Small intestine (tissue), 7 donors: ENCODE results near the gene TXNDC5. TPM values are rescaled to one million over a fixed set of nuclear protein-coding genes. Genes with fewer than 3 reads are reported as not detected.

Experiments used
- DNase-seq, 2 donors: peaks; one replicate each; pipeline versions ENCODE4 v3.0.0 to v3.0.0-alpha.2; 2013
- FAIRE-seq: peaks from 2 replicates; lab custom pipeline; 2012; peaks lifted over from hg19 to GRCh38; lab: Jason Lieb, UNC
- H3K27ac ChIP-seq, 3 donors: one replicate each; pipeline ENCODE4 v1.5.1; 2013; ENCODE audit warnings: low read length in 2 of 3, mild to moderate bottlenecking in 2 of 3, control low read depth in 1 of 3, inconsistent platforms in 1 of 3, low read depth in 1 of 3, moderate library complexity in 1 of 3
- H3K27me3 ChIP-seq, 3 donors: one replicate each; pipeline ENCODE4 v1.6.1; 2013; ENCODE audit warnings: low read length in 3 of 3, inconsistent platforms in 1 of 3; ENCODE audit not compliant: control insufficient read depth in 3 of 3, insufficient read depth in 3 of 3
- H3K36me3 ChIP-seq, 3 donors: one replicate each; pipeline ENCODE4 v1.6.1; 2013; ENCODE audit warnings: low read length in 3 of 3, inconsistent platforms in 1 of 3, low read depth in 1 of 3, mild to moderate bottlenecking in 1 of 3, moderate library complexity in 1 of 3; ENCODE audit not compliant: control insufficient read depth in 3 of 3, insufficient read depth in 2 of 3
- H3K4me1 ChIP-seq, 3 donors: one replicate each; pipeline ENCODE4 v1.6.1; 2013; ENCODE audit warnings: low read length in 2 of 3, inconsistent platforms in 1 of 3, low read depth in 1 of 3, mild to moderate bottlenecking in 1 of 3, moderate library complexity in 1 of 3; ENCODE audit not compliant: control insufficient read depth in 3 of 3, insufficient read depth in 2 of 3
- H3K4me3 ChIP-seq, 3 donors: one replicate each; pipeline ENCODE4 v1.5.1; 2013; ENCODE audit warnings: low read length in 3 of 3, control low read depth in 1 of 3, inconsistent platforms in 1 of 3, low read depth in 1 of 3, mild to moderate bottlenecking in 1 of 3, moderate library complexity in 1 of 3
- H3K9me3 ChIP-seq, 2 donors: one replicate each; pipeline ENCODE4 v1.6.1; 2013; ENCODE audit warnings: low read depth in 1 of 2, low read length in 1 of 2; ENCODE audit not compliant: control insufficient read depth in 2 of 2, insufficient read depth in 1 of 2
- WGBS, 3 donors: extraction: QIAGEN DNeasy Blood & Tissue Kit; methylation state at CpG; one replicate each; pipeline ENCODE4 v1.1.7; 2013; 5-methylcytosine and 5-hydroxymethylcytosine counted together
- polyA plus RNA-seq, 4 donors: library from polyadenylated mRNA; stranded (reverse) in 3 of 4; unstranded in 1 of 4; fragments of 200-250 nt in 3 of 4; fragments of 120-200 nt in 1 of 4; gene quantifications; one replicate each; pipeline versions ENCODE4 v1.2.1 to v1.2.3, GENCODE V29; 2013
- donor health status: healthy with polysubstance abuse.
- donor health status: control.
- donor health status: control.
- donor health status: Bipolar disorder and iron deficiency.
- donor health status: healthy.

TXNDC5 gene
- polyA plus RNA-seq, 4 donors: 19.5 to 99.8 (median 85.3) TPM

DNA sequence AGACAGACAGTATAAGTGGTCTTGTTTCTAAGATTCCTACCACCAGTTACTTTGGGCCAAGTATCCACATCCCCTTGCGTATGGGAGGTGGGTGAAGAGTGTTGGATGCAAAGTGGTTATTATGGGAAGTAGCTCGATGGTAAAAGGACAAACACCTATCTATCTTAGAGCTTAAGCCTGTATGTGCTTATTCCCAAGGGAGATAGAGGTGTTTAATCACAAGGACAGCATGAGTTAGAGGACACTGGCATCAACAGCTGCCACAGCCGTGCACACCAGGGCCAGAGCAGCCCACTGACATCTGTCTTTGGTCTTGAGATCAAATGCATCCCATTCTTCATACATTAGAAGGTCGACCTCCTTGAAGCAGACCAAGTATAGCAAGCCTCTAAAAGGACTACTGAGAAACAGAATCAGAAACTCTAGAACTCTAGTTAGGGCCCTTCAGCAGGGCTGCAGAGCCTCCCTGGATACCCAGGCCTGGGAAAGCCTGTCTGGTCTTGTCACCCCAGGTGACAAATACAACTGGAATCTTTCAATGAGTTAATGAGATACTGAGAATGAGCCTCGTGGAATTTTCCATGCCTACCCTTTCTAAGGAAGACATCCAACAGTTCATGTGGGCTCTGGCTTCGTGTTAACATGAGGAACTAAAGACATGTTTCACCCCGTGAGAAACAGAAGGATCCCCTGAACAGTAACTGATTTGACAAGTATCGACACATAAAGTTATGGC is 28.7 kb downstream of the TXNDC5 start:
- no peak for DNase-seq
- 87 to 90% (median 90%) methylated on average over 8 of the region's 8 CpGs for WGBS, 3 donors
- FAIRE-seq: no peak
- Histone ChIP-seq H3K27ac (no peak overlapping the region), H3K4me1 (no peaks in the 10 kb centered on the region), H3K4me3 (no peak overlapping the region), H3K36me3 (peaks cover 15 to 44% (median 23%) of the 10 kb centered on the region in 3 donors), H3K9me3 (no peaks in the 10 kb centered on the region), H3K27me3 (no peaks in the 10 kb centered on the region)

DNA sequence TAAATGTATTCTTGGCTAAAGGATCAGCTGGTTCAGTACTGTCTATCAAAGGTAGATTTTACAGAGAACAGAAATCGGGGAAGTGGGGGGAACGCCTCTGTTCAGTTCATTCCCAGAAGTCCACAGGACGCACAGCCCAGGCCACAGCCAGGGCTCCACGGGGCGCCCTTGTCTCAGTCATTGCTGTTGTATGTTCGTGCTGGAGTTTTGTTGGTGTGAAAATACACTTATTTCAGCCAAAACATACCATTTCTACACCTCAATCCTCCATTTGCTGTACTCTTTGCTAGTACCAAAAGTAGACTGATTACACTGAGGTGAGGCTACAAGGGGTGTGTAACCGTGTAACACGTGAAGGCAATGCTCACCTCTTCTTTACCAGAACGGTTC is 29.9 kb downstream of the TXNDC5 start:
- H3K36me3 ChIP-seq: peaks cover 11 to 36% (median 17%) of the 10 kb centered on the region in 3 donors
- H3K4me1 ChIP-seq: no peaks in the 10 kb centered on the region
- H3K9me3 ChIP-seq: no peaks in the 10 kb centered on the region
- WGBS, 3 donors: 92 to 93% (median 93%) methylated on average over 9 of the region's 9 CpGs
- DNase-seq (no peak), FAIRE-seq (no peak)
- H3K4me3 ChIP-seq: no peak overlapping the region
- no peak overlapping the region for H3K27ac ChIP-seq
- H3K27me3 ChIP-seq: no peaks in the 10 kb centered on the region

DNA sequence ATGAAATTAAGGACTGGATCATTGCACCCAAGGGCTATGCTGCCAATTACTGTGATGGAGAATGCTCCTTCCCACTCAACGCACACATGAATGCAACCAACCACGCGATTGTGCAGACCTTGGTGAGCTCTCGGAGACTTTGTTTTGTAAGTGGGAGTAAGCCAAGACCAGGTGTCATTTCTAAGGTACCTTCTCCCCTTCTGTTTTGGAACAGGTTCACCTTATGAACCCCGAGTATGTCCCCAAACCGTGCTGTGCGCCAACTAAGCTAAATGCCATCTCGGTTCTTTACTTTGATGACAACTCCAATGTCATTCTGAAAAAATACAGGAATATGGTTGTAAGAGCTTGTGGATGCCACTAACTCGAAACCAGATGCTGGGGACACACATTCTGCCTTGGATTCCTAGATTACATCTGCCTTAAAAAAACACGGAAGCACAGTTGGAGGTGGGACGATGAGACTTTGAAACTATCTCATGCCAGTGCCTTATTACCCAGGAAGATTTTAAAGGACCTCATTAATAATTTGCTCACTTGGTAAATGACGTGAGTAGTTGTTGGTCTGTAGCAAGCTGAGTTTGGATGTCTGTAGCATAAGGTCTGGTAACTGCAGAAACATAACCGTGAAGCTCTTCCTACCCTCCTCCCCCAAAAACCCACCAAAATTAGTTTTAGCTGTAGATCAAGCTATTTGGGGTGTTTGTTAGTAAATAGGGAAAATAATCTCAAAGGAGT is 30.4 kb downstream of the TXNDC5 start:
- 90 to 91% (median 90%) methylated on average over 13 of the region's 13 CpGs for WGBS, 3 donors
- no peaks in the 10 kb centered on the region for H3K27me3 ChIP-seq
- H3K9me3 ChIP-seq: no peaks in the 10 kb centered on the region
- H3K4me3 ChIP-seq: no peak overlapping the region
- no peaks in the 10 kb centered on the region for H3K4me1 ChIP-seq
- FAIRE-seq (no peak), DNase-seq (no peak)
- H3K36me3 ChIP-seq: peaks cover 9 to 34% (median 17%) of the 10 kb centered on the region in 3 donors
- H3K27ac ChIP-seq: no peak overlapping the region

DNA sequence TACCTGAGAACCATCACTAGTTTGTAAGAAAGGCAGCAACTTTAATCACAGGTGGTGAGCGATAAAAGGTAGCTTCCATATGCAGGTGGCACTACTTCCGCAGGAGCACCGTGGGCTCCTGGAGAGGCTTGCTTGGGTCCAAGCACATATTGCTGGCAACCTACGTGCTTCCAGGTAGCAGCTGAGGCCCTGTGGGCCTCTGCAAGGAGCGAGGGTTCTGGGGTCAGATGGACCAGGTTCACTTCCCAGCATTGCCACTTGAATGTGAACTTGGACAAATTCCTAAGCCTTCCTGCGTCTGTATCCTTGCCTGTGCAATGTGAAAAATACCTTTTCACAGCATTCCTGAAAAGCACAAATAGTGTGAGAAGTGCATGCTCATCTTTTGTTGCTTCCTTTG is 31.0 kb downstream of the TXNDC5 start:
- Histone ChIP-seq H3K27ac (no peak overlapping the region), H3K4me3 (no peak overlapping the region), H3K9me3 (no peaks in the 10 kb centered on the region), H3K27me3 (no peaks in the 10 kb centered on the region), H3K36me3 (peaks cover 9 to 32% (median 15%) of the 10 kb centered on the region in 3 donors), H3K4me1 (no peaks in the 10 kb centered on the region)
- DNase-seq (no peak), FAIRE-seq (no peak)
- 94 to 97% (median 94%) methylated on average over 6 of the region's 6 CpGs for WGBS, 3 donors

DNA sequence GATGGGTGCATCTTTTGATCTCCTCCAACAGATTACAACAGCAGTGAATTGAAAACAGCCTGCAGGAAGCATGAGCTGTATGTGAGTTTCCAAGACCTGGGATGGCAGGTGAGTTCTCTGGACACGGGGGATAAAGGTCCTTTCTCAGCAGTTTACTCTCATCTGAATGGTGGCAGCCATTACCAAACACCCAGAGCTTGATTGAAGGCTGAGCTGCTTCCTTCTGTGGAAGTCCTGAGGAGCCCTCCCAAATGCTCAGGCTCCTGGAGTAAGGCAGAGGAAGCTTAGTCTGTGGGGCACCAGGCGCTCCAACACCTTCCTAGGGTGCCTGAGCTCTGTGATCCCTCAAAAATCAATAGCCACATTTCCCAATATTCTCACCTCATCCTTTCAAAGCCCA is 31.5 kb downstream of the TXNDC5 start:
- WGBS, 3 donors: 73 to 88% (median 76%) methylated on average over 2 of the region's 2 CpGs
- FAIRE-seq: no peak

DNA sequence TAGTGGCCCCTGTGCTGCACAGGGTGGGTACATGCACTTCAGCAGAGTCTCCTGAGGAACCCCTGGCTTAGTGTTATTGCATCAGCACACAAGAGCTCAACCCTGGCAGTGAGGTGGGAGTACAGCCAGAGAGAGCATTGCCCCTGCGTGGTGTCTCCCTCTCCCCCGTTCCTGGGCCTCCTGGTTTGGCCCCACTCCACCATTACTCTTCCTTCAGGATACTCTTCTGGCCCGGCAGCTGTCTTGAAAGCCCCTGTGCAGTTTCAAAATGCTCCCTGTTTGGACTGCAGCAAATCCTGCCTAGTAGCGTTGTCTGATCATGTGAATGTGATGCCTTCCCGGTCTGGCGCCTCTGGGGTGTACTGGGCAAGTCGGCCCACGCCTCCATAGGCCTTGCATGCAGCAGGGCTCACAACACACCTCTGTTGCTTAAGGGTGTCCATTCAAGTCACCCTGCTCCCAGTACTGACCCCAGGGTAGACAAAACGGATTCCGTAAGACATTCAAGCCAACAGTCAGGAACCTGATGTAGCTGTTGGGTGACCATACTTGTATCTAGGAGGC is 32.1 kb downstream of the TXNDC5 start:
- peaks cover 0 to 3% of the 10 kb centered on the region in 2 donors for H3K9me3 ChIP-seq
- FAIRE-seq (no peak), DNase-seq (no peak)
- no peak overlapping the region for H3K4me3 ChIP-seq
- peaks cover 9 to 24% (median 9%) of the 10 kb centered on the region in 3 donors for H3K36me3 ChIP-seq
- no peaks in the 10 kb centered on the region for H3K27me3 ChIP-seq
- H3K4me1 ChIP-seq: no peaks in the 10 kb centered on the region
- 88 to 98% (median 95%) methylated on average over 10 of the region's 10 CpGs for WGBS, 3 donors
- no peak overlapping the region for H3K27ac ChIP-seq

More for the DNA sequence above, 31.5 kb downstream of the TXNDC5 start:
- no peak overlapping the region for H3K4me3 ChIP-seq
- H3K27ac ChIP-seq: no peak overlapping the region
- H3K27me3 ChIP-seq: no peaks in the 10 kb centered on the region
- peak in 1 of 2 donors; percentile 6 for DNase-seq
- no peaks in the 10 kb centered on the region for H3K4me1 ChIP-seq
- H3K36me3 ChIP-seq: peaks cover 9 to 28% (median 15%) of the 10 kb centered on the region in 3 donors
- H3K9me3 ChIP-seq: no peaks in the 10 kb centered on the region

DNA sequence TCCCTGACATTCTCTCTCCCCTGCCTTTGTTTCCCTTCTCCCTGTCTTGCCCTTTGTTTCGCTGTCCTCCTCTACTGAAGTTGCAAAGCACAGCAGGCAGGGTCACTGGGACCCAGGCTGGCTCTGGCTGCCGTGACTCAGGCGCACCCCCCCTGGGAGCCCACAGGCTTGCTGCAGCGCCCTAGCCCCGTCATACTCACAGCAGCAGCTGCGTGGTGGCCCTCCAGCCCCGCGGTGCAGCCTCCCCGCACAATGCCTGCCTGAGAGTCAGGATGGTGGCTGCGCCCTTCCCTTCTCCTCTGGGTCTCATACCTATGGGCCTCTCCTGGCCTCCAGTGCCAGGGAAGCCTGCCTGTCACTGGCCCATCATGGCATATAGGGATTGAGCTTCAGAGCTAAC is 41.7 kb downstream of the TXNDC5 start:
- no peaks in the 10 kb centered on the region for H3K4me1 ChIP-seq
- WGBS, 3 donors: 87 to 91% (median 90%) methylated on average over 10 of the region's 10 CpGs
- H3K9me3 ChIP-seq: peaks cover 0 to 12% of the 10 kb centered on the region in 2 donors
- DNase-seq (no peak), FAIRE-seq (no peak)
- no peak overlapping the region for H3K4me3 ChIP-seq
- no peak overlapping the region for H3K27ac ChIP-seq
- no peaks in the 10 kb centered on the region for H3K27me3 ChIP-seq
- no peaks in the 10 kb centered on the region for H3K36me3 ChIP-seq

DNA sequence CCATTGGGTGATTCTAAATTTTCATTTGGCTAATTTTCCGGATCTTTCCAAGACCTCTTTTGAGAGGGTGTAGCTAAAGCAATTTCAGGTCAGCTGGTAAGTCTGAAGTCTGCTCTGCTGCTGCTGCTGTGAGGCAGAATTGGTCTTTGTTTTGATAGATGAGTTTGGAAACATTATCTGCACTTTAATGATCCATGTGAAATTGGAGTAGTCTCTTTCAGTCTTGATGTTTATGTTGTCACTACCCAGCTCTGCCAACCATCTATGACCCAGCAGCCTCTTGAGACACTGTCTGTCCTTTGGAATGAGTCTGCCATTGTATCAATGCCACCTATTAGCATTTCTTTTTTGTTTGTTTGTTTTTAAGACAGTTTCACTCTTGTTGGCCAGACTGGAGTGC is 44.1 kb downstream of the TXNDC5 start:
- Histone ChIP-seq H3K27me3 (no peaks in the 10 kb centered on the region), H3K36me3 (no peaks in the 10 kb centered on the region), H3K4me3 (no peak overlapping the region), H3K9me3 (no peaks in the 10 kb centered on the region), H3K27ac (no peak overlapping the region), H3K4me1 (no peaks in the 10 kb centered on the region)
- WGBS, 3 donors: 86 to 91% (median 86%) methylated on average over 1 of the region's 1 CpG
- FAIRE-seq: no peak
- DNase-seq: no peak
